ENCODE data around the gene POLD1. TPM values are rescaled to one million over a fixed set of nuclear protein-coding genes. Genes with fewer than 3 reads are reported as not detected.

The POLD1 gene
- polyA plus RNA-seq, 2 donors, result 27.4 to 48.3 TPM

DNA sequence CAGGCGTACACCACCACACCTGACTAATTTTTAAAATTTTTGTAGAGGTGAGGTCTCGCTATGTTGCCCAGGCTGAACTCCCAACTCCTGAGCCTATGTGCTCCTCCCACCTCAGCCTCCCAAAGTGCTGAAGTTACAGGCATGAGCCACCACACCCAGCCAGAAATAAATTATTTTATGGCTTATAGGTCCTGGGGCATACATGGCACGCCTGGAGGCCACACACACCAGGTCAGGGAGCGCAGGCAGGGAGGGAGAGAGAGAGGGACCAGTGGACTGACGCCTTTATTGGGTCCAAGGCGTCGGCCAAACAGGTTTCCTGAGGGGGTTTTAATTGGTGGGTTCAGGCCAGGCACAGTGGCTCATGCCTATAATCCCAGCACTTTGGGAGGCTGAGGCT lies 41.4 kb downstream of the POLD1 start:
- H3K4me3 ChIP-seq (ENCODE audit: low read depth in 1 of 2, low read length in 2 of 2), result no peak overlapping the region
- 64 to 91% methylated on average over 7 of the region's 7 CpGs for WGBS, 2 donors
- H3K36me3 ChIP-seq (ENCODE audit: control insufficient read depth in 2 of 2, insufficient read depth in 2 of 2, low read length in 1 of 2), result no peaks in the 10 kb centered on the region
- H3K27me3 ChIP-seq (ENCODE audit: control insufficient read depth in 1 of 2, insufficient read depth in 2 of 2, low read length in 2 of 2), result no peaks in the 10 kb centered on the region
- no peaks in the 10 kb centered on the region for H3K9me3 ChIP-seq (ENCODE audit: control insufficient read depth in 2 of 2, insufficient read depth in 1 of 2, low read depth in 1 of 2, low read length in 1 of 2)
- H3K27ac ChIP-seq (ENCODE audit: low read depth in 2 of 2, low read length in 1 of 2), result no peak overlapping the region
- H3K4me1 ChIP-seq (ENCODE audit: control insufficient read depth in 2 of 2, insufficient read depth in 2 of 2, low read length in 1 of 2), result peaks cover 0 to 4% of the 10 kb centered on the region in 2 donors

DNA sequence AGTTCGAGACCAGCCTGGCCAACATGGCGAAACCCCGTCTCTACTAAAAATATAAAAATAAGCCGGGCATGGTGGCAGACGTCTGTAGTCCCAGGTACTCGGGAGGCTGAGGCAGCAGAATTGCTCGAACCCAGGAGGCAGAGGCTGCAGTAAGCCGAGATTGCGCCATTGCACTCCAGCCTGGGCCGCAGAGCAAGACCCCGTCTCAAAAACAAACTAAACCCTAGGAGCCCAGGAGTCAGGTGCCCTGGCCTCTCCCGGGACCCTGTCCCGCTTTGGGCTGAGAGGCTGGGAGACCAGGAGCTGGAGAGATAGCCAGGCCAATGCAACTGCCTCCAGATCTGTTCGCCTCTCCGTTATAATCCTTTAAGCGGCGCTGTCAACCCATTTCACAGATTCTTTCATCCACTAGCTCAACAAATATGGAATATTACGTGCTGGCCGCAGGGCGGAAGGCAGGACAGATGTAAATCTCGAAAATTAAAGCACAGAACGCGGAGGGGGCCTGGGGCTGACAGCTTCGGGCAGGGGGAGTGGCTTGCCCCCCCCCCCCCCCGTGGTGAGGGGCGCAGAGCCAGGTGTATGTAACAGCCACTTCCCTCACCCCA lies 43.3 kb downstream of the POLD1 start:
- peak overlapping the region in 1 of 2 donors; percentile 17 for H3K27ac ChIP-seq (ENCODE audit: low read depth in 2 of 2, low read length in 1 of 2)
- H3K4me3 ChIP-seq (ENCODE audit: low read depth in 1 of 2, low read length in 2 of 2), result peak overlapping the region; percentile 17 to 27
- H3K4me1 ChIP-seq (ENCODE audit: control insufficient read depth in 2 of 2, insufficient read depth in 2 of 2, low read length in 1 of 2), result peaks cover 0 to 4% of the 10 kb centered on the region in 2 donors
- WGBS, 2 donors, result 76 to 86% methylated on average over 24 to 26 of the region's 26 CpGs
- no peaks in the 10 kb centered on the region for H3K36me3 ChIP-seq (ENCODE audit: control insufficient read depth in 2 of 2, insufficient read depth in 2 of 2, low read length in 1 of 2)
- H3K9me3 ChIP-seq (ENCODE audit: control insufficient read depth in 2 of 2, insufficient read depth in 1 of 2, low read depth in 1 of 2, low read length in 1 of 2), result no peaks in the 10 kb centered on the region
- no peaks in the 10 kb centered on the region for H3K27me3 ChIP-seq (ENCODE audit: control insufficient read depth in 1 of 2, insufficient read depth in 2 of 2, low read length in 2 of 2)

DNA sequence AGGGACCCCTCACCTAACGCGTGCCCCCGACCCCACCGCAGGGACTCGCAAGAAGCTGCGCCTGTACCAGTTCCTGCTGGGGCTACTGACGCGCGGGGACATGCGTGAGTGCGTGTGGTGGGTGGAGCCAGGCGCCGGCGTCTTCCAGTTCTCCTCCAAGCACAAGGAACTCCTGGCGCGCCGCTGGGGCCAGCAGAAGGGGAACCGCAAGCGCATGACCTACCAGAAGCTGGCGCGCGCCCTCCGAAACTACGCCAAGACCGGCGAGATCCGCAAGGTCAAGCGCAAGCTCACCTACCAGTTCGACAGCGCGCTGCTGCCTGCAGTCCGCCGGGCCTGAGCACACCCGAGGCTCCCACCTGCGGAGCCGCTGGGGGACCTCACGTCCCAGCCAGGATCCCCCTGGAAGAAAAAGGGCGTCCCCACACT lies 43.9 kb downstream of the POLD1 start:
- Histone ChIP-seq H3K4me3 (ENCODE audit: low read depth in 1 of 2, low read length in 2 of 2) (peak overlapping the region; percentile 17 to 27), H3K27ac (ENCODE audit: low read depth in 2 of 2, low read length in 1 of 2) (peak overlapping the region in 1 of 2 donors; percentile 17)

DNA sequence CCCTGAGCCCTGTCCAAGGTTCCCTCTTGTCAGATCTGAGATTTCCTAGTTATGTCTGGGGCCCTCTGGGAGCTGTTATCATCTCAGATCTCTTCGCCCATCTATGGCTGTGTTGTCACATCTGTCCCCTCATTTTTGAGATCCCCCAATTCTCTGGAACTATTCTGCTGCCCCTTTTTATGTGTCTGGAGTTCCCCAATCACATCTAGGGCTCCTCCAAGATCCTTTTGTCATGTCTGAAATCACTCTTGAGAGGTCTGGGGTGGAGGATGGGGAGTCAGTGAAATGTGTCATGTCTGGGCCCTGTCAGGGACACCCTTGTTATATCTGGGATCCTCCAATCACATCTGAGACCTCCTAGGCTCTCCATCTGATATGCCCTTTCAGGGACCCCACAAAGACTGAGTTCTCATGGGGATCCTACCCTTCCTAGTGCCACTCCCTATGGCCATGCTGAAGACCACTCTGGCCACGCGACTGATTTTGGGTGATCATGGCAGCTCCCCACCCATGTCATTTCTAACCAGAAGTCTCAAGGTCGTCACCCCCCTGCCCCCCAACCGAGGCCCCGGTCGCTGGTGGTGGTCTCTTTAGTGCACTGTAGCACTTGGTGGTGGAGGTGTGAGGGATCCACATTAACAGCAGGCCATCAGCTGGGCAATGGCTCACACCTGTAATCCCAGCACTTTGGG lies 44.8 kb downstream of the POLD1 start:
- H3K27ac ChIP-seq (ENCODE audit: low read depth in 2 of 2, low read length in 1 of 2), result no peak overlapping the region
- H3K4me3 ChIP-seq (ENCODE audit: low read depth in 1 of 2, low read length in 2 of 2), result no peak overlapping the region
- no peaks in the 10 kb centered on the region for H3K9me3 ChIP-seq (ENCODE audit: control insufficient read depth in 2 of 2, insufficient read depth in 1 of 2, low read depth in 1 of 2, low read length in 1 of 2)
- H3K36me3 ChIP-seq (ENCODE audit: control insufficient read depth in 2 of 2, insufficient read depth in 2 of 2, low read length in 1 of 2), result no peaks in the 10 kb centered on the region
- WGBS, 2 donors, result 84% methylated on average over 7 of the region's 7 CpGs
- H3K27me3 ChIP-seq (ENCODE audit: control insufficient read depth in 1 of 2, insufficient read depth in 2 of 2, low read length in 2 of 2), result no peaks in the 10 kb centered on the region
- peaks cover 0 to 4% of the 10 kb centered on the region in 2 donors for H3K4me1 ChIP-seq (ENCODE audit: control insufficient read depth in 2 of 2, insufficient read depth in 2 of 2, low read length in 1 of 2)

More for the DNA sequence above, 43.9 kb downstream of the POLD1 start:
- Histone ChIP-seq H3K27me3 (ENCODE audit: control insufficient read depth in 1 of 2, insufficient read depth in 2 of 2, low read length in 2 of 2) (no peaks in the 10 kb centered on the region), H3K36me3 (ENCODE audit: control insufficient read depth in 2 of 2, insufficient read depth in 2 of 2, low read length in 1 of 2) (no peaks in the 10 kb centered on the region), H3K4me1 (ENCODE audit: control insufficient read depth in 2 of 2, insufficient read depth in 2 of 2, low read length in 1 of 2) (peaks cover 0 to 4% of the 10 kb centered on the region in 2 donors), H3K9me3 (ENCODE audit: control insufficient read depth in 2 of 2, insufficient read depth in 1 of 2, low read depth in 1 of 2, low read length in 1 of 2) (no peaks in the 10 kb centered on the region)
- WGBS, 2 donors, result 8 to 11% methylated on average over 37 to 38 of the region's 38 CpGs

DNA sequence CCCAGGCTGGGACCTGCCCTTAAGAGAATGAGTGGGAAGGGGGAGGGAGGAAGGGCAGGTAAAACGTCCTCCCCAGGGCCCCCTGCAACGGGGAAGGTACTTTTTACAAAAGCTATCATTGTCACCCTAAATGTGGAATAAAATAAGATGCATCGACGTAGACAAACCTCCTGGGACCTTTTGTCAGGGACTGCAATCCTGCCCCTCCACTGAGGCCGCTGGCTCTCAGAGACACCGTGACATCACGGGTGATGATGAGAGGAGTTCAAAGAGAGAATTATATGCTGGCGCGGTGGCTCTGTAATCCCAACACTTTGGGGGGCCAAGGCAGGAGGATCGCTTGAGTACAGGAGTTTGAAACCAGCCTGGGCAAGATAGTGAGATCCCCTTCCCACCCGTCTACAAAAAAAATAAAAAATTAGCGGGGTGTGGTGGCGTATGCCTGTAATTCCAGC lies 46.8 kb downstream of the POLD1 start:
- Histone ChIP-seq H3K27ac (ENCODE audit: low read depth in 2 of 2, low read length in 1 of 2) (no peak overlapping the region), H3K9me3 (ENCODE audit: control insufficient read depth in 2 of 2, insufficient read depth in 1 of 2, low read depth in 1 of 2, low read length in 1 of 2) (no peaks in the 10 kb centered on the region), H3K4me3 (ENCODE audit: low read depth in 1 of 2, low read length in 2 of 2) (peak overlapping the region in 1 of 2 donors; percentile 62), H3K36me3 (ENCODE audit: control insufficient read depth in 2 of 2, insufficient read depth in 2 of 2, low read length in 1 of 2) (no peaks in the 10 kb centered on the region), H3K27me3 (ENCODE audit: control insufficient read depth in 1 of 2, insufficient read depth in 2 of 2, low read length in 2 of 2) (no peaks in the 10 kb centered on the region), H3K4me1 (ENCODE audit: control insufficient read depth in 2 of 2, insufficient read depth in 2 of 2, low read length in 1 of 2) (peaks cover 0 to 4% of the 10 kb centered on the region in 2 donors)
- 33% methylated on average over 13 of the region's 13 CpGs for WGBS, 2 donors

DNA sequence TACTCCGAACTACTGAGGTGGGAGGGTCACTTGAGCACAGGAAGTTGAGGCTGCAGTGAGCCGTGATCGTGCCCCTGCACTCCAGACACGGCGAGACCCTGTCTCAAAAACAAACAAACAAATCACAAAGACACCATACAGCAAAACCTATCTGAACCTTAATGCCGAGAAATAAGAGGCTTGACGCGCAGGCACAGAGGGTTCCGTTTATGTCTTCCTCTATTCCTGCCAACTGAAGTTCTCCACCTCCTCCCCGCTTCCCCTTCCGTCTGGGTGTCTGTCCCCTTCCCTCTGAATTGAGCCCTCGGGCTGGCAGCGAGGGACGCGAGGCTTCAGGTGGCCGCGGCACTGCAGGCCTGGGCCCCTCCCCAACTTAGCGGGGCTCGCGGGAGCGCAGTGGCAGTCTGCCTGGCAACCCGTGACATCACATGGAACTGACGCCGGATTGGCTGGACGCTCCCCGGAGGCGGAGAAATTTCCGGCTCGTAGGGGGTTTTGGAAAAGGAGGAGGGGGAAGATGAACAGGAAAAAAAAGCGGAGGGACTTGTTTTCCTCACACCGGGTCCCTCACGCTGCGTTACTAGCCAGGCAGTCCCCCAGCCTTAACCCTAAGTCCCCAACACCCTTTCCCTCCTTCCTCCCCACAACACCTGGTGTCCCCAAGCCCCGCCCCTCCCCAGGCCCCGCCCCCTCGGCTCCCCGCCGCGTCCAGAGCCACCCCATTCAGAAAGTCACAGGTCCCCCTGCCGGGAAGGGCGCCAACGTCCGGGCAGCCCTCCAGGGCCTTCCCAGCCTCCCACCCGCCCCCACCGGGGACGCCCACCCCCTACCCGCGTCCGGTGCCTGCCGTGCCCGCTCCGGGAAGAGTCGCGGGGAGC lies 47.4 kb downstream of the POLD1 start:
- no peaks in the 10 kb centered on the region for H3K36me3 ChIP-seq (ENCODE audit: control insufficient read depth in 2 of 2, insufficient read depth in 2 of 2, low read length in 1 of 2)
- H3K9me3 ChIP-seq (ENCODE audit: control insufficient read depth in 2 of 2, insufficient read depth in 1 of 2, low read depth in 1 of 2, low read length in 1 of 2), result no peaks in the 10 kb centered on the region
- peak overlapping the region; percentile 62 to 68 for H3K27ac ChIP-seq (ENCODE audit: low read depth in 2 of 2, low read length in 1 of 2)
- 1 to 2% methylated on average over 47 to 54 of the region's 54 CpGs for WGBS, 2 donors
- peak overlapping the region; percentile 56 to 62 for H3K4me3 ChIP-seq (ENCODE audit: low read depth in 1 of 2, low read length in 2 of 2)
- peaks cover 0 to 4% of the 10 kb centered on the region in 2 donors for H3K4me1 ChIP-seq (ENCODE audit: control insufficient read depth in 2 of 2, insufficient read depth in 2 of 2, low read length in 1 of 2)
- no peaks in the 10 kb centered on the region for H3K27me3 ChIP-seq (ENCODE audit: control insufficient read depth in 1 of 2, insufficient read depth in 2 of 2, low read length in 2 of 2)

DNA sequence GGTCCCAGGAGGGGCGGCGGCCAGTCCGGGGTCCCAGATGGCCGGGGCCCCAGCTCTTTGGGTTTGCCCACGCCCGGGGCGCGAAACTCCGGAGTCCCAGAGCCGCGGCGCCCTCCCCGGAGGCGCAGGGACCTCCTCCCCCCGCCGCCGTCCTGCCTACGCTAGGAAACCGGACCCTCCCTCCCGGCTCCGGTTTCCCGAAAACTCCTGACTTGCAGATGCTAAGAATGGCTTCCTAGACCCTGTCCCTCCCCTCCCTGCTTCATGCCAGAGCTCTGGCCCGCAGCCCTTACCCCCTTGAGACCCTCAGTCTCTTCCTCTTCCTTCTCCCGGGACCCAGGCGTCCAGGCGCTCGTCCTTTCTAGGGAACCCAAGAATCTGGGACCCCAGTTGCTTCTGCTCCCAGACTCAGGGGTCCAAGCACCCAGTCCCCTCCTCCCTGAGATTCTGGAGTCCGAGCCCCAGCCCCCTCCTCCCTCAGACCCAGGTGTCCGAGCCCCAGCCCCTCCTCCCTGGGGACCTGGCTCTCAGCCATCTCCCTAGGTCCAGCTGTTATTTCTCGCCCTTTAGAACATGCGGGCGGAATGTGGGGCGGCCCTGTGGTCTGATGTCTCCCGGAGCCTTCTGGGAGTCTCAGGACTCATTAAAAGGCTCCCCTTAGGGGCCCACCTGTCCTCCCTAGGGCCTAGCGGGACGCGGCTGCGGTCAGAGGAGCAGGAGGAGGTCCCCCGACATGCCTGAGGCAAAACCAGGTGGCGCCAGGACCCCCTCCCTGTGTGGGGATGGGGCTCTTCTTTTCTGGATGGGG lies 48.3 kb downstream of the POLD1 start, which contains the start of gene MYBPC2:
Gene MYBPC2, plus strand, starts transcription at position 672 of the 808 bp plus-strand sequence. Its CDS starts 62 bp downstream, at position 734.
- H3K36me3 ChIP-seq (ENCODE audit: control insufficient read depth in 2 of 2, insufficient read depth in 2 of 2, low read length in 1 of 2), result no peaks in the 10 kb centered on the region
- H3K27me3 ChIP-seq (ENCODE audit: control insufficient read depth in 1 of 2, insufficient read depth in 2 of 2, low read length in 2 of 2), result no peaks in the 10 kb centered on the region
- peak within 1 kb of the TSS; percentile 62 to 68 for H3K27ac ChIP-seq (ENCODE audit: low read depth in 2 of 2, low read length in 1 of 2)
- no peaks in the 10 kb centered on the region for H3K9me3 ChIP-seq (ENCODE audit: control insufficient read depth in 2 of 2, insufficient read depth in 1 of 2, low read depth in 1 of 2, low read length in 1 of 2)
- WGBS, 2 donors, result 4% methylated on average over 34 to 40 of the region's 40 CpGs
- H3K4me3 ChIP-seq (ENCODE audit: low read depth in 1 of 2, low read length in 2 of 2), result peak within 1 kb of the TSS; percentile 56 to 62
- H3K4me1 ChIP-seq (ENCODE audit: control insufficient read depth in 2 of 2, insufficient read depth in 2 of 2, low read length in 1 of 2), result peaks cover 0 to 4% of the 10 kb centered on the region in 2 donors

DNA sequence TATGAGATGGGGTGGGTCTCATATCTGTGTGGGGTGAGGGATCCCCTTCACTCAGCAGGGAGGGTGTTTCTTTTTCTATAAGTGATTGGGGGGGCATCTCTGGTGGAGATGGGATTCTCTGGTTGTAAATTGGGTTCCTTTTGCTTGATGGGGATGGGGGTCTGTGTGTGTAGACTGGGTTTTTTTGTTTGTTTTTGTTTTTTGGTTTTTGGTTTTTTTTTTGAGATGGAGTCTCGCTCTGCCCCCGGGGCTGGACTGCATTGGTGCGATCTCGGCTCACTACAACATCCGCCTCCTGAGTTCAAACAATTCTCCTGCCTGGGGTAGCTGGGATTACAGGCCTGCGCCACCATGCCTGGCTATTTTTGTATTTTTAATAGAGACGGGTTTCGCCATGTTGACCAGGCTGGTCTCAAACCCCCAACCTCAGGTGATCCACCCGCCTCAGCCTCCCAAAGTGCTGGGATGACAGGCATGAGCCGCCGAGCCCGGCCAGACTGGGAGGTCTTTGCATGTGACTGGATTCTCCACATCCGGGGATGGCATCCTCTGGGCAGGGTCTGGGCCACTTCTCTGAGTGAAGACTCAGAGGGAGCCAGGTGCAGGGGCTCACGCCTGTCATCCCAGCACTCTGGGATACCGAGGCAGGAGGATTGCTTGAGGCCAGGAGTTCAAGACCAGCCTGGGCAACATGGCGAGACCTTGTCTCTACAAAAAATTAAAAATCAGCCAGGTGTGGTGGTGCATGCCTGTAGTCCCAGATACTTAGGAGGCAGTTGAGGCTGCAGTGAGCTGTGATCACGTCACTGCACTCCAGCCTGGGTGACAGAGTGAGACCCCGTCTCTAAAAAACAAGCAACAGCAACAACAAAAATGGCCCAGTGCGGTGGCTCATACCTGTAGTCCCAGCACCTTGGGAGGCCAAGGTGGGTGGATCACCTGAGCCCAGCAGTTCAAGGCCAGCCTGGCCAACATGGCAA lies 49.3 kb downstream of the POLD1 start:
- Histone ChIP-seq H3K36me3 (ENCODE audit: control insufficient read depth in 2 of 2, insufficient read depth in 2 of 2, low read length in 1 of 2) (no peaks in the 10 kb centered on the region), H3K9me3 (ENCODE audit: control insufficient read depth in 2 of 2, insufficient read depth in 1 of 2, low read depth in 1 of 2, low read length in 1 of 2) (peaks cover 0 to 2% of the 10 kb centered on the region in 2 donors), H3K27ac (ENCODE audit: low read depth in 2 of 2, low read length in 1 of 2) (no peak overlapping the region), H3K27me3 (ENCODE audit: control insufficient read depth in 1 of 2, insufficient read depth in 2 of 2, low read length in 2 of 2) (no peaks in the 10 kb centered on the region), H3K4me1 (ENCODE audit: control insufficient read depth in 2 of 2, insufficient read depth in 2 of 2, low read length in 1 of 2) (no peaks in the 10 kb centered on the region), H3K4me3 (ENCODE audit: low read depth in 1 of 2, low read length in 2 of 2) (no peak overlapping the region)
- 75 to 84% methylated on average over 19 of the region's 19 CpGs for WGBS, 2 donors
